HepG2 (cell line): ENCODE data around the gene MTHFR. TPM values are rescaled to one million over a fixed set of nuclear protein-coding genes. Genes with fewer than 3 reads are reported as not detected.
A peak's percentile ranks its signal among the peaks of the same experiment; 100 is the strongest.

Experiments
- ATAC-seq: fragments of 200-7000 bp; cut with Tn5 transposase; 3 replicates; pipeline ENCODE4 v1.9.1; 2020; ENCODE audit warnings: mild to moderate bottlenecking, moderate library complexity
- BruUV-seq: library from RNA; stranded (reverse); fragments of 400-500 nt; replicated peaks from 2 replicates; lab custom pipeline; 2021; lab: Mats Ljungman, UMichigan
- CTCF ChIA-PET: fragments of 300-600 bp; formaldehyde crosslinking; extraction: SDS; loops from one replicate; lab custom pipeline; 2021; ENCODE audit warnings: low total read pairs, inconsistent platforms, low intra/inter-chr PET ratio; lab: Yijun Ruan, JAX
- POLR2A ChIA-PET: fragments of 350-600 bp; sonication (Branson Sonifier 250); formaldehyde crosslinking; loops from one replicate; lab custom pipeline; 2020; ENCODE audit warnings: antibody characterized with exemption, inconsistent platforms; lab: Yijun Ruan, JAX
- DNase-seq: peaks from one replicate; pipeline ENCODE4 v3.0.0-alpha.2; 2015; ENCODE audit warnings: low spot score
- FAIRE-seq: peaks from 3 replicates; lab custom pipeline; 2011; peaks lifted over from hg19 to GRCh38; lab: Jason Lieb, UNC
- H2AFZ ChIP-seq: one replicate; pipeline ENCODE4 v1.6.1; 2011; ENCODE audit warnings: low read length, inconsistent platforms
- H3K27ac ChIP-seq: fragments of 300-600 bp; 3 replicates; pipeline ENCODE4 v1.8.0; 2011; ENCODE audit warnings: mixed run types, mild to moderate bottlenecking, mixed read lengths, low read length, inconsistent platforms; ENCODE audit not compliant: insufficient read depth; ENCODE audit errors: extremely low read length
- H3K27me3 ChIP-seq, 2 experiments: fragments of 200-600 bp in 1 of 2; 2 replicates in 1 of 2; 3 replicates in 1 of 2; pipeline versions ENCODE4 v1.6.0 to v1.8.0; 2011; ENCODE audit warnings: low read length in 2 of 2, mild to moderate bottlenecking in 2 of 2, moderate library complexity in 2 of 2, inconsistent platforms in 1 of 2; ENCODE audit not compliant: insufficient read depth in 2 of 2, control insufficient read depth in 1 of 2
- H3K36me3 ChIP-seq, 2 experiments: fragments of 200-600 bp in 1 of 2; replicated peaks in 1 of 2; 2 replicates in 1 of 2; 3 replicates in 1 of 2; pipeline versions ENCODE4 v1.5.1 to v1.8.0; 2011; ENCODE audit warnings: low read length in 2 of 2, inconsistent platforms in 1 of 2; ENCODE audit not compliant: insufficient read depth in 2 of 2, control insufficient read depth in 1 of 2
- H3K4me1 ChIP-seq: 2 replicates; pipeline ENCODE4 v1.5.1; 2012; ENCODE audit warnings: low read length, inconsistent platforms; ENCODE audit not compliant: insufficient read depth
- H3K4me2 ChIP-seq: 2 replicates; pipeline ENCODE4 v1.6.0; 2011; ENCODE audit warnings: low read depth, low read length, inconsistent platforms
- H3K4me3 ChIP-seq, 3 experiments: fragments of 200-600 bp in 1 of 3; sonication (generic), shearing (Covaris generic) in 1 of 3; replicated peaks in 1 of 3; 2 replicates each; pipeline ENCODE4 v1.5.1; 2011 to 2016; ENCODE audit warnings: low read length in 3 of 3, inconsistent platforms in 2 of 3, low read depth in 2 of 3, mild to moderate bottlenecking in 2 of 3, control low read depth in 1 of 3, mixed read lengths in 1 of 3; ENCODE audit not compliant: insufficient read depth in 1 of 3
- H3K79me2 ChIP-seq: one replicate; pipeline ENCODE4 v1.6.1; 2011; ENCODE audit warnings: low read length, inconsistent platforms; ENCODE audit not compliant: insufficient read depth
- H3K9ac ChIP-seq: 2 replicates; pipeline ENCODE4 v1.6.0; 2011; ENCODE audit warnings: mild to moderate bottlenecking, low read depth, low read length, inconsistent platforms; ENCODE audit not compliant: insufficient read depth
- H3K9me3 ChIP-seq: 2 replicates; pipeline ENCODE4 v1.5.1; 2012; ENCODE audit warnings: mild to moderate bottlenecking, low read length
- H4K20me1 ChIP-seq: 2 replicates; pipeline ENCODE4 v1.6.0; 2011; ENCODE audit warnings: inconsistent platforms, mild to moderate bottlenecking, low read length, moderate library complexity; ENCODE audit not compliant: insufficient read depth
- CEBPB ChIP-seq: IDR thresholded peaks from 2 replicates; pipeline ENCODE4 v1.6.1; 2011; ENCODE audit warnings: low read depth, low read length, improper control_type of control experiment, borderline replicate concordance
- DNMT3B ChIP-seq: conservative IDR thresholded peaks from 2 replicates; pipeline ENCODE4 v1.6.1; 2016; ENCODE audit warnings: missing biosample characterization, control low read depth
- FUBP1 ChIP-seq: sonication (generic); formaldehyde crosslinking; IDR thresholded peaks from 2 replicates; pipeline ENCODE4 v1.5.1; 2020; ENCODE audit warnings: missing genetic modification reagents, mild to moderate bottlenecking, borderline replicate concordance
- MAFF ChIP-seq: IDR thresholded peaks from 2 replicates; pipeline ENCODE4 v1.6.1; 2011; ENCODE audit warnings: low read depth, low read length, improper control_type of control experiment
- MAFK ChIP-seq, 2 experiments: IDR thresholded peaks in 1 of 2; conservative IDR thresholded peaks in 1 of 2; 2 replicates each; pipeline ENCODE4 v1.6.1; 2011; ENCODE audit warnings: improper control_type of control experiment in 2 of 2, low read length in 2 of 2
- RBAK ChIP-seq: sonication (generic); formaldehyde crosslinking; IDR thresholded peaks from 2 replicates; pipeline ENCODE4 v1.5.1; 2020; ENCODE audit warnings: mild to moderate bottlenecking, missing genetic modification reagents
- RFX3 ChIP-seq: IDR thresholded peaks from 2 replicates; pipeline ENCODE4 v1.6.1; 2016; ENCODE audit warnings: missing biosample characterization, missing genetic modification reagents
- TFAP4 ChIP-seq: sonication (generic); IDR thresholded peaks from 2 replicates; pipeline ENCODE4 v1.6.1; 2016; ENCODE audit warnings: low read depth, borderline replicate concordance
- THAP8 ChIP-seq: sonication (generic); formaldehyde crosslinking; IDR thresholded peaks from 2 replicates; pipeline ENCODE4 v1.5.1; 2020; ENCODE audit warnings: missing genetic modification reagents, mild to moderate bottlenecking, borderline replicate concordance
- ZNF660 ChIP-seq: sonication (generic); formaldehyde crosslinking; IDR thresholded peaks from 2 replicates; pipeline ENCODE4 v1.5.1; 2020; ENCODE audit warnings: mild to moderate bottlenecking, low read depth, missing genetic modification reagents, borderline replicate concordance
- ZNF713 ChIP-seq: sonication (generic); formaldehyde crosslinking; IDR thresholded peaks from 2 replicates; pipeline ENCODE4 v1.4.0; 2020; ENCODE audit warnings: mild to moderate bottlenecking, missing genetic modification reagents
- WGBS: methylation state at CpG from one replicate; pipeline ENCODE4 v1.1.6; 2017; ENCODE audit warnings: low lambda C conversion rate; 5-methylcytosine and 5-hydroxymethylcytosine counted together
- in situ Hi-C: cut with HindIII; loops from 2 replicates; pipeline ENCODE4 v1.10.0; 2017; ENCODE audit warnings: low pct_unique_long_range_greater_than_20kb; ENCODE audit not compliant: extremely low pct_ligation_motif_present
- intact Hi-C: fragments of 100-400 bp; cut with micrococcal nuclease; formaldehyde crosslinking; loops from one replicate; pipeline ENCODE4 v1.10.0; 2022; ENCODE audit not compliant: unreplicated experiment
- polyA plus RNA-seq, 8 experiments: library from polyadenylated mRNA; depleted of rRNA in 3 of 8; stranded (reverse) in 7 of 8; unstranded in 1 of 8; fragments of >200 nt; fragmentation: Illumina TruSeq in 4 of 8; extraction: Trizol in 4 of 8; gene quantifications; 2 replicates each; pipeline versions ENCODE4 v1.2.1 to v1.2.3, GENCODE V29; 2011 to 2016; ENCODE audit warnings: low read depth in 4 of 8, missing spikeins in 1 of 8, mixed read lengths in 1 of 8; ENCODE audit not compliant: insufficient read depth in 1 of 8
- total RNA-seq, 5 experiments: library from RNA; depleted of rRNA; stranded (reverse); fragments of >200 nt; fragmentation: Illumina TruSeq; extraction: Trizol; gene quantifications; 2 replicates each; pipeline ENCODE4 v1.2.3, GENCODE V29; 2016; ENCODE audit warnings: low read depth in 1 of 5

Gene MTHFR
- total and polyA plus RNA-seq, 2 of the 13 experiments (the other 11 are each of a cell fraction or from before 2014, with no cell fraction given) = 3.8 to 8.2 TPM

GRCh38 chr1:11817192-11817591 lies 11.4 kb upstream of the MTHFR start:
- H3K9ac ChIP-seq = no peak overlapping the region
- DNase-seq (no peak), FAIRE-seq (no peak), ATAC-seq (no peak)
- TF ChIP-seq MAFF = peak; percentile 37; the same call in 1 of the 2 replicates
- TF ChIP-seq ZNF660 (CRISPR knock-in tag) = no peak
- TF ChIP-seq MAFK (conservative IDR thresholded peaks at IDR 0.05 in 1 of 2, IDR thresholded peaks at IDR 0.05 in 1 of 2; ENCODE audit: low read length in 2 of 2) = peak in 1 of 2 experiments; percentile 51; a peak in 3 of 4 replicates
- no peaks in the 10 kb centered on the region for H3K27me3 ChIP-seq
- WGBS = 98% methylated on average over 12 of the region's 12 CpGs
- no peak overlapping the region for H2AFZ ChIP-seq
- H3K79me2 ChIP-seq = peaks cover 25% of the 10 kb centered on the region
- H3K9me3 ChIP-seq = no peaks in the 10 kb centered on the region
- intact Hi-C loops = no loop called here
- in situ Hi-C loops = no loop called here
- POLR2A ChIA-PET = no interaction called here
- H4K20me1 ChIP-seq = peaks cover 13% of the 10 kb centered on the region; the same call in 1 of the 2 replicates
- peaks cover 24 to 70% of the 10 kb centered on the region in 2 experiments for H3K36me3 ChIP-seq
- BruUV-seq = no TSS peak
- no peak overlapping the region for H3K4me2 ChIP-seq
- CTCF ChIA-PET = no interaction called here
- H3K4me1 ChIP-seq = peaks cover 8% of the 10 kb centered on the region
- no peak overlapping the region for H3K4me3 ChIP-seq
- H3K27ac ChIP-seq = no peak overlapping the region

GRCh38 chr1:11813021-11813420 lies 7.3 kb upstream of the MTHFR start:
- no TSS peak for BruUV-seq
- ATAC-seq = no peak
- no peak overlapping the region for H3K27ac ChIP-seq
- POLR2A ChIA-PET = no interaction called here
- peaks cover 16% of the 10 kb centered on the region for H4K20me1 ChIP-seq
- no peaks in the 10 kb centered on the region for H3K9me3 ChIP-seq
- in situ Hi-C loops = no loop called here
- H3K79me2 ChIP-seq = peaks cover 58% of the 10 kb centered on the region
- no peak overlapping the region for H3K4me2 ChIP-seq
- TF ChIP-seq CEBPB = no peak
- no peak for TF ChIP-seq RFX3 (CRISPR knock-in tag)
- TF ChIP-seq RBAK (CRISPR knock-in tag) = no peak
- TF ChIP-seq THAP8 (CRISPR knock-in tag) = no peak
- TF ChIP-seq FUBP1 (CRISPR knock-in tag) = no peak
- TF ChIP-seq TFAP4 = no peak
- TF ChIP-seq DNMT3B = no peak
- no peak for TF ChIP-seq ZNF713
- TF ChIP-seq, all 625 proteins: peak for 0
- DNase-seq (no peak), FAIRE-seq (no peak)
- Histone ChIP-seq H3K27me3 (no peaks in the 10 kb centered on the region), H3K4me1 (peaks cover 45% of the 10 kb centered on the region), H2AFZ (no peak overlapping the region), H3K9ac (no peak overlapping the region), H3K4me3 (no peak overlapping the region), H3K36me3 (peaks cover 31 to 72% of the 10 kb centered on the region in 2 experiments)
- 96% methylated on average over 5 of the region's 5 CpGs for WGBS
- CTCF ChIA-PET = no interaction called here
- intact Hi-C loops = no loop called here
